Measurements from ENCODE around the gene APBB1IP.
"Not testable (repeated sequence)": the region's sequence is repeated elsewhere in the genome, so short reads cannot be mapped to it uniquely, and the experiment has no call there.

The APBB1IP gene

GRCh38 chr10:26437637-26438461 lies at the start of gene APBB1IP:
TSS of gene APBB1IP (plus strand) at chr10:26438341. CDS start at chr10:26492327, 53,986 bp downstream.
- DNase-seq, result peak in 3 of 4 experiments; percentile 26 to 32 (median 28)

- no peak for DNase-seq
Measured at GRCh38 chr10:26389533-26389932, 48.6 kb upstream of the APBB1IP start.

- DNase-seq, result no peak
Measured at GRCh38 chr10:26391701-26392695, 46.1 kb upstream of the APBB1IP start.

- DNase-seq, result not testable (repeated sequence)
Measured at GRCh38 chr10:26398353-26398752, 39.8 kb upstream of the APBB1IP start.

- no peak for DNase-seq
Measured at GRCh38 chr10:26407406-26407969, 30.7 kb upstream of the APBB1IP start.

GRCh38 chr10:26408858-26409494 lies 29.2 kb upstream of the APBB1IP start:
- DNase-seq, result no peak

GRCh38 chr10:26410356-26410755 lies 27.8 kb upstream of the APBB1IP start:
- DNase-seq, result no peak

GRCh38 chr10:26412932-26413331 lies 25.2 kb upstream of the APBB1IP start:
- DNase-seq, result no peak

GRCh38 chr10:26413375-26413774 lies 24.8 kb upstream of the APBB1IP start:
- no peak for DNase-seq

- no peak for DNase-seq
Measured at GRCh38 chr10:26417136-26417535, 21.0 kb upstream of the APBB1IP start.

GRCh38 chr10:26422977-26423376 lies 15.2 kb upstream of the APBB1IP start:
- no peak for DNase-seq

- DNase-seq, result no peak
Measured at GRCh38 chr10:26423722-26424121, 14.4 kb upstream of the APBB1IP start.

- DNase-seq, result no peak
Measured at GRCh38 chr10:26430641-26431163, 7.4 kb upstream of the APBB1IP start.

GRCh38 chr10:26432938-26433337 lies 5.2 kb upstream of the APBB1IP start:
- no peak for DNase-seq

GRCh38 chr10:26435852-26436251 lies 2.3 kb upstream of the APBB1IP start:
- DNase-seq, result no peak

GRCh38 chr10:26436848-26437247 lies 1.3 kb upstream of the APBB1IP start:
- DNase-seq, result no peak

- peak; percentile 22 to 53 (median 27) for DNase-seq
Measured at GRCh38 chr10:26438534-26439341, 597 bp downstream of the APBB1IP start.

GRCh38 chr10:26439406-26440087 lies 1.4 kb downstream of the APBB1IP start:
- no peak for DNase-seq

- DNase-seq, result no peak
Measured at GRCh38 chr10:26440088-26440470, 1.9 kb downstream of the APBB1IP start.

GRCh38 chr10:26441491-26442214 lies 3.5 kb downstream of the APBB1IP start:
- no peak for DNase-seq

All from activated CD4-positive, CD25-positive, alpha-beta regulatory T cell (primary cell).